HCT116 (cell line): ENCODE measurements around the gene LRP1B. TPM values are rescaled to one million over a fixed set of nuclear protein-coding genes. Genes with fewer than 3 reads are reported as not detected.

Experiments used
- ATAC-seq: fragments of 200-7000 bp; cut with Tn5 transposase; 2 replicates; pipeline ENCODE4 v1.9.1; 2020; ENCODE audit warnings: mild to moderate bottlenecking, moderate library complexity
- BruUV-seq: library from RNA; stranded (reverse); fragments of 400-500 nt; replicated peaks from 2 replicates; lab custom pipeline; 2021; lab: Mats Ljungman, UMichigan
- CTCF ChIA-PET: fragments of 300-600 bp; sonication (Branson Sonifier 250); formaldehyde crosslinking; loops from one replicate; lab custom pipeline; 2021; ENCODE audit warnings: antibody characterized with exemption; lab: Charles Lee
- POLR2A ChIA-PET: fragments of 300-600, 350-600 bp; sonication (Branson Sonifier 250); formaldehyde crosslinking; loops from one replicate; lab custom pipeline; 2021; ENCODE audit warnings: antibody characterized with exemption; lab: Charles Lee
- RAD21 ChIA-PET, 2 experiments: fragments of 300-600 bp; sonication (Branson Sonifier 250); formaldehyde crosslinking; loops; one replicate each; lab custom pipeline; 2023; ENCODE audit warnings: low total read pairs in 2 of 2; ENCODE audit not compliant: uncharacterized antibody in 2 of 2, unreplicated experiment in 2 of 2, low non-redundant PET in 1 of 2; lab: Charles Lee
- DNase-seq: peaks from one replicate; pipeline ENCODE4 v3.0.0-alpha.2; 2010; ENCODE audit warnings: low read depth, low spot score
- H2AFZ ChIP-seq: fragments of 200-600 bp; shearing (Covaris generic), sonication (generic); 2 replicates; pipeline ENCODE4 v1.6.1; 2017; ENCODE audit warnings: low read depth, mixed run types, mixed read lengths, antibody characterized with exemption, low read length; ENCODE audit not compliant: poor library complexity, severe bottlenecking
- H3K27ac ChIP-seq: 2 replicates; pipeline ENCODE4 v1.5.1; 2012; ENCODE audit warnings: low read depth, low read length
- H3K27me3 ChIP-seq: fragments of 200-600 bp; sonication (generic); 2 replicates; pipeline ENCODE4 v1.6.1; 2016; ENCODE audit warnings: mixed run types, low read length, mixed read lengths; ENCODE audit not compliant: insufficient read depth
- H3K36me3 ChIP-seq, 2 experiments: fragments of 200-500 bp in 1 of 2; fragments of 200-600 bp in 1 of 2; sonication (Bioruptor generic) in 1 of 2; sonication (generic) in 1 of 2; 2 replicates each; pipeline versions ENCODE4 v1.5.1 to v1.6.1; 2014 to 2016; ENCODE audit warnings: low read length in 2 of 2, inconsistent platforms in 1 of 2, mixed read lengths in 1 of 2, mixed run types in 1 of 2; ENCODE audit not compliant: insufficient read depth in 2 of 2, control insufficient read depth in 1 of 2
- H3K4me1 ChIP-seq, 2 experiments: fragments of 200-600 bp in 1 of 2; sonication (generic) in 1 of 2; 2 replicates each; pipeline versions ENCODE4 v1.5.1 to v1.6.1; 2012 to 2017; ENCODE audit warnings: low read length in 2 of 2, inconsistent platforms in 1 of 2, mild to moderate bottlenecking in 1 of 2, mixed read lengths in 1 of 2, mixed run types in 1 of 2, moderate library complexity in 1 of 2; ENCODE audit not compliant: insufficient read depth in 2 of 2, control insufficient read depth in 1 of 2
- H3K4me2 ChIP-seq: fragments of 200-600 bp; sonication (generic); 2 replicates; pipeline ENCODE4 v1.6.1; 2017; ENCODE audit warnings: mixed run types, low read length, mixed read lengths
- H3K4me3 ChIP-seq, 2 experiments: fragments of 200-600 bp in 1 of 2; sonication (generic) in 1 of 2; replicated peaks in 1 of 2; 2 replicates each; pipeline ENCODE4 v1.5.1; 2011 to 2016; ENCODE audit warnings: low read length in 2 of 2, control low read depth in 1 of 2, low read depth in 1 of 2, mild to moderate bottlenecking in 1 of 2, mixed read lengths in 1 of 2, mixed run types in 1 of 2
- H3K79me2 ChIP-seq: fragments of 200-600 bp; sonication (generic); 2 replicates; pipeline ENCODE4 v1.6.1; 2017; ENCODE audit warnings: mild to moderate bottlenecking, mixed run types, low read length, moderate library complexity, mixed read lengths; ENCODE audit not compliant: insufficient read depth
- H3K9ac ChIP-seq: fragments of 200-600 bp; sonication (generic); 2 replicates; pipeline ENCODE4 v1.6.1; 2016; ENCODE audit warnings: low read length, mixed read lengths
- H3K9me2 ChIP-seq: fragments of 200-600 bp; sonication (generic), shearing (Covaris generic); 2 replicates; pipeline ENCODE4 v1.6.1; 2017; ENCODE audit warnings: mixed run types, mild to moderate bottlenecking, moderate library complexity; ENCODE audit not compliant: insufficient read depth
- H3K9me3 ChIP-seq, 2 experiments: fragments of 200-500 bp in 1 of 2; fragments of 200-600 bp in 1 of 2; sonication (Bioruptor generic) in 1 of 2; sonication (generic) in 1 of 2; 2 replicates each; pipeline ENCODE4 v1.6.1; 2014 to 2017; ENCODE audit warnings: low read length in 2 of 2, mixed read lengths in 2 of 2, inconsistent platforms in 1 of 2, low read depth in 1 of 2, mild to moderate bottlenecking in 1 of 2, mixed run types in 1 of 2, moderate library complexity in 1 of 2; ENCODE audit not compliant: control insufficient read depth in 1 of 2, insufficient read depth in 1 of 2
- H4K20me1 ChIP-seq: fragments of 200-600 bp; sonication (generic), shearing (Covaris generic); 2 replicates; pipeline ENCODE4 v1.6.1; 2017; ENCODE audit warnings: mixed run types, mild to moderate bottlenecking, moderate library complexity; ENCODE audit not compliant: insufficient read depth
- CEBPB ChIP-seq: IDR thresholded peaks from 2 replicates; pipeline ENCODE4 v1.6.1; 2012; ENCODE audit warnings: low read depth
- EZH2 ChIP-seq: fragments of 200-600 bp; sonication (generic); IDR thresholded peaks from 2 replicates; pipeline ENCODE4 v1.6.1; 2017; ENCODE audit warnings: antibody characterized with exemption, mixed run types
- EZH2phosphoT487 ChIP-seq: fragments of 200-600 bp; IDR thresholded peaks from 2 replicates; pipeline ENCODE4 v1.6.1; 2018; ENCODE audit warnings: antibody characterized with exemption, borderline replicate concordance
- JUND ChIP-seq: IDR thresholded peaks from 2 replicates; pipeline ENCODE4 v1.6.1; 2012
- POLR2AphosphoS5 ChIP-seq: IDR thresholded peaks from 2 replicates; pipeline ENCODE4 v1.6.1; 2011; ENCODE audit warnings: mild to moderate bottlenecking, low read depth, low read length, moderate library complexity
- SIN3A ChIP-seq: IDR thresholded peaks from 2 replicates; pipeline ENCODE4 v1.6.1; 2012; ENCODE audit warnings: low read depth
- TCF7L2 ChIP-seq: IDR thresholded peaks from 2 replicates; pipeline ENCODE4 v1.7.0; 2011; ENCODE audit warnings: borderline replicate concordance, inconsistent platforms; ENCODE audit not compliant: insufficient read depth, insufficient read length; ENCODE audit errors: extremely low read depth
- YY1 ChIP-seq: IDR thresholded peaks from 2 replicates; pipeline ENCODE4 v1.6.1; 2011; ENCODE audit warnings: low read length, low read depth, moderate library complexity, mild to moderate bottlenecking; ENCODE audit not compliant: insufficient replicate concordance; ENCODE audit errors: extremely low read depth
- ZFX ChIP-seq: fragments of 450-650 bp; IDR thresholded peaks from 2 replicates; pipeline ENCODE4 v1.6.1; 2017
- ZNF274 ChIP-seq: fragments of 200-500 bp; sonication (Bioruptor generic); IDR thresholded peaks from 2 replicates; pipeline ENCODE4 v1.6.1; 2014; ENCODE audit warnings: mild to moderate bottlenecking, low read depth, low read length, inconsistent platforms
- intact Hi-C: fragments of 100-400 bp; cut with micrococcal nuclease; formaldehyde crosslinking; loops from 2 replicates; pipeline ENCODE4 v1.10.0; 2022
- total RNA-seq: library from RNA; stranded (reverse); gene quantifications from one replicate; pipeline ENCODE4 v1.2.1, GENCODE V29; 2021; ENCODE audit not compliant: unreplicated experiment
- TF ChIP-seq, protein P1 (sequence below), 3 experiments: fragments of 200-600 bp in 1 of 3; sonication (generic) in 1 of 3; IDR thresholded peaks in 2 of 3; conservative IDR thresholded peaks in 1 of 3; 2 replicates each; pipeline ENCODE4 v1.5.1; 2012 to 2017; ENCODE audit warnings: low read depth in 2 of 3, low read length in 2 of 3, antibody characterized with exemption in 1 of 3, borderline replicate concordance in 1 of 3, control low read depth in 1 of 3, mild to moderate bottlenecking in 1 of 3, mixed read lengths in 1 of 3, mixed run types in 1 of 3, moderate library complexity in 1 of 3; ENCODE audit not compliant: insufficient read depth in 1 of 3
- TF ChIP-seq, protein P2 (sequence below): IDR thresholded peaks from 2 replicates; pipeline ENCODE4 v1.6.1; 2012
- TF ChIP-seq, protein P3 (sequence below): IDR thresholded peaks from 2 replicates; pipeline ENCODE4 v1.6.1; 2011; ENCODE audit warnings: mild to moderate bottlenecking, low read length, moderate library complexity; ENCODE audit not compliant: insufficient replicate concordance; ENCODE audit errors: extremely low read depth
- TF ChIP-seq, protein P4 (sequence below): IDR thresholded peaks from 2 replicates; pipeline ENCODE4 v1.6.1; 2012

LRP1B gene
- total RNA-seq, 1 experiment from 2014 or later: 0.34 TPM

DNA sequence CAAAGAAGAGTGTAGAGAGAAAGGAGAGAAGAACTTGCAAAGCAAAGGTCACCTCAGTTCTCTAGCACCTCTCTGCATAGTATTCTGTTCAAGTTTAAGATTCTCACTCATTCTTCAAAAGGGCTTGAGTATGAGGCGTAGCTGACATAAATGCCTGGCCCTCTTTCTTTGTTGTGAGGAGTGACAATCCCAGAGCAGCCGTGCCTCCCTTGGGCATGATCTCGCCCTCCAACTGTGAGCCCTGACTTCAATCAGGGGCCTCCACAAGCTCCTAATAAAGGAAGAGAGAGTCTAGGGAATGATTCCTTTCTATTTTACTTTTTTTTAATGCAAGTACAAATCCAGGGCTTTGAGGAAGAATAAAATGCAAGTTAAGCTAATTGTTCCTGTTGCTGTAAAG is 402.7 kb downstream of the LRP1B start:
- Histone ChIP-seq H2AFZ (no peak overlapping the region), H4K20me1 (no peaks in the 10 kb centered on the region), H3K27ac (no peak overlapping the region), H3K4me1 (no peaks in the 10 kb centered on the region), H3K9me2 (no peaks in the 10 kb centered on the region), H3K4me3 (no peak overlapping the region), H3K4me2 (no peak overlapping the region), H3K27me3 (no peaks in the 10 kb centered on the region), H3K9me3 (no peaks in the 10 kb centered on the region), H3K9ac (no peak overlapping the region), H3K36me3 (no peaks in the 10 kb centered on the region), H3K79me2 (no peaks in the 10 kb centered on the region)
- intact Hi-C loops: no loop called here
- no peak for ATAC-seq
- no peak for DNase-seq
- POLR2A ChIA-PET: no interaction called here
- CTCF ChIA-PET: no interaction called here
- no TSS peak for BruUV-seq
- TF ChIP-seq ZNF274 (no peak), ZFX (no peak), EZH2 (no peak), CEBPB (no peak), TCF7L2 (no peak), YY1 (no peak), EZH2phosphoT487 (no peak), POLR2AphosphoS5 (no peak), JUND (no peak), SIN3A (no peak)
- TF ChIP-seq, protein P1, sequence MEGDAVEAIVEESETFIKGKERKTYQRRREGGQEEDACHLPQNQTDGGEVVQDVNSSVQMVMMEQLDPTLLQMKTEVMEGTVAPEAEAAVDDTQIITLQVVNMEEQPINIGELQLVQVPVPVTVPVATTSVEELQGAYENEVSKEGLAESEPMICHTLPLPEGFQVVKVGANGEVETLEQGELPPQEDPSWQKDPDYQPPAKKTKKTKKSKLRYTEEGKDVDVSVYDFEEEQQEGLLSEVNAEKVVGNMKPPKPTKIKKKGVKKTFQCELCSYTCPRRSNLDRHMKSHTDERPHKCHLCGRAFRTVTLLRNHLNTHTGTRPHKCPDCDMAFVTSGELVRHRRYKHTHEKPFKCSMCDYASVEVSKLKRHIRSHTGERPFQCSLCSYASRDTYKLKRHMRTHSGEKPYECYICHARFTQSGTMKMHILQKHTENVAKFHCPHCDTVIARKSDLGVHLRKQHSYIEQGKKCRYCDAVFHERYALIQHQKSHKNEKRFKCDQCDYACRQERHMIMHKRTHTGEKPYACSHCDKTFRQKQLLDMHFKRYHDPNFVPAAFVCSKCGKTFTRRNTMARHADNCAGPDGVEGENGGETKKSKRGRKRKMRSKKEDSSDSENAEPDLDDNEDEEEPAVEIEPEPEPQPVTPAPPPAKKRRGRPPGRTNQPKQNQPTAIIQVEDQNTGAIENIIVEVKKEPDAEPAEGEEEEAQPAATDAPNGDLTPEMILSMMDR (IDR thresholded peaks at IDR 0.05 in 2 of 3, conservative IDR thresholded peaks at IDR 0.05 in 1 of 3; ENCODE audit: borderline replicate concordance in 1 of 3, insufficient read depth in 1 of 3, low read depth in 2 of 3, low read length in 2 of 3): no peak
- TF ChIP-seq, protein P2, sequence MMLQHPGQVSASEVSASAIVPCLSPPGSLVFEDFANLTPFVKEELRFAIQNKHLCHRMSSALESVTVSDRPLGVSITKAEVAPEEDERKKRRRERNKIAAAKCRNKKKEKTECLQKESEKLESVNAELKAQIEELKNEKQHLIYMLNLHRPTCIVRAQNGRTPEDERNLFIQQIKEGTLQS: no peak
- TF ChIP-seq, protein P3, sequence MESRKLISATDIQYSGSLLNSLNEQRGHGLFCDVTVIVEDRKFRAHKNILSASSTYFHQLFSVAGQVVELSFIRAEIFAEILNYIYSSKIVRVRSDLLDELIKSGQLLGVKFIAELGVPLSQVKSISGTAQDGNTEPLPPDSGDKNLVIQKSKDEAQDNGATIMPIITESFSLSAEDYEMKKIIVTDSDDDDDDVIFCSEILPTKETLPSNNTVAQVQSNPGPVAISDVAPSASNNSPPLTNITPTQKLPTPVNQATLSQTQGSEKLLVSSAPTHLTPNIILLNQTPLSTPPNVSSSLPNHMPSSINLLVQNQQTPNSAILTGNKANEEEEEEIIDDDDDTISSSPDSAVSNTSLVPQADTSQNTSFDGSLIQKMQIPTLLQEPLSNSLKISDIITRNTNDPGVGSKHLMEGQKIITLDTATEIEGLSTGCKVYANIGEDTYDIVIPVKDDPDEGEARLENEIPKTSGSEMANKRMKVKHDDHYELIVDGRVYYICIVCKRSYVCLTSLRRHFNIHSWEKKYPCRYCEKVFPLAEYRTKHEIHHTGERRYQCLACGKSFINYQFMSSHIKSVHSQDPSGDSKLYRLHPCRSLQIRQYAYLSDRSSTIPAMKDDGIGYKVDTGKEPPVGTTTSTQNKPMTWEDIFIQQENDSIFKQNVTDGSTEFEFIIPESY: no peak
- TF ChIP-seq, protein P4, sequence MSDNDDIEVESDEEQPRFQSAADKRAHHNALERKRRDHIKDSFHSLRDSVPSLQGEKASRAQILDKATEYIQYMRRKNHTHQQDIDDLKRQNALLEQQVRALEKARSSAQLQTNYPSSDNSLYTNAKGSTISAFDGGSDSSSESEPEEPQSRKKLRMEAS: no peak
- RAD21 ChIA-PET: no interaction called here
